ENCODE results near the gene ITGAE. TPM values are rescaled to one million over a fixed set of nuclear protein-coding genes. Genes with fewer than 3 reads are reported as not detected.
"Not testable (repeated sequence)": the region's sequence is repeated elsewhere in the genome, so short reads cannot be mapped to it uniquely, and the experiment has no call there.

The ITGAE gene
- total and polyA plus RNA-seq, 8 donors, result 21.0 to 46.1 (median 41.0) TPM

DNA sequence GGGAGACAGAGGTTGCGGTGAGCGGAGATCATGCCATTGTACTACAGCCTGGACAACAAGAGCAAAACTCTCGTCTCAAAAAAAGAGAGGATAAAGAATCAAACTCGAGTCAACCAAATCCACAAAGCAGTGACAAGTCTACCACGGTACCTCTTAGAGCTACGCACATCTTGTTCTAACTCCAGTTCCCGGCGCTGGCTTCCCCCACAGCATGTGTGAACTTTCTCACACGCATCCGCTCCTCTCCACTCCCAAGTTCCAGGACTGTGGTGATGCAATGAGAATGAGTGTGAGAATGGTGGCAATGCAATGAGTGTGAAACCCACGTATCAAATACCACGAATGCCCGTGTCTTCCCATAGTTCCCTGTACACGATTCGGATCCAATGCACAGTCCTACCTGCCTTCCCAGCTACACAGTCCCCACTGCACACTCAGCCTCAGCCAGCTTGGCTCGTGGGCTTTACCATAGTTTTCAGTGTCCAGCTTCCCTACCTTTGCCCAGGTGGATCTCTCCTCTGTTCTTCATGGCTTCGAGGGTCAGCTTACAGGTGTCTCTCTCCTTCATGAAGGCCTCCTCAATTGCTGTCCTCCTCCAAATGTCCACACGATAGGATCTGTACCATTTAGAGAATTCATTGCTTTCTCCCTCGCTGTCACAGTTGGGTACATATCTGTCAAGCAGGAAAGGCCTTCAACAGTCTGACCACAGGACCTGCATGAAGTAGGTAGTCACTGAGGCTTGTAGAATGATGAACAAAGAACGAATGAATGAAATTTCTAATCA is 95.9 kb downstream of the ITGAE start:
- ATAC-seq (no peak), DNase-seq (no peak)
- intact Hi-C loops (cut with DNase I), result no loop called here
- Histone ChIP-seq H3K4me1 (no peaks in the 10 kb centered on the region), H3K4me3 (no peak overlapping the region), H3K36me3 (no peaks in the 10 kb centered on the region), H3K27ac (no peak overlapping the region), H3K27me3 (no peaks in the 10 kb centered on the region), H3K9me3 (no peaks in the 10 kb centered on the region)
- TF ChIP-seq, protein P1, sequence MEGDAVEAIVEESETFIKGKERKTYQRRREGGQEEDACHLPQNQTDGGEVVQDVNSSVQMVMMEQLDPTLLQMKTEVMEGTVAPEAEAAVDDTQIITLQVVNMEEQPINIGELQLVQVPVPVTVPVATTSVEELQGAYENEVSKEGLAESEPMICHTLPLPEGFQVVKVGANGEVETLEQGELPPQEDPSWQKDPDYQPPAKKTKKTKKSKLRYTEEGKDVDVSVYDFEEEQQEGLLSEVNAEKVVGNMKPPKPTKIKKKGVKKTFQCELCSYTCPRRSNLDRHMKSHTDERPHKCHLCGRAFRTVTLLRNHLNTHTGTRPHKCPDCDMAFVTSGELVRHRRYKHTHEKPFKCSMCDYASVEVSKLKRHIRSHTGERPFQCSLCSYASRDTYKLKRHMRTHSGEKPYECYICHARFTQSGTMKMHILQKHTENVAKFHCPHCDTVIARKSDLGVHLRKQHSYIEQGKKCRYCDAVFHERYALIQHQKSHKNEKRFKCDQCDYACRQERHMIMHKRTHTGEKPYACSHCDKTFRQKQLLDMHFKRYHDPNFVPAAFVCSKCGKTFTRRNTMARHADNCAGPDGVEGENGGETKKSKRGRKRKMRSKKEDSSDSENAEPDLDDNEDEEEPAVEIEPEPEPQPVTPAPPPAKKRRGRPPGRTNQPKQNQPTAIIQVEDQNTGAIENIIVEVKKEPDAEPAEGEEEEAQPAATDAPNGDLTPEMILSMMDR (IDR thresholded peaks at IDR 0.05), result no peak

DNA sequence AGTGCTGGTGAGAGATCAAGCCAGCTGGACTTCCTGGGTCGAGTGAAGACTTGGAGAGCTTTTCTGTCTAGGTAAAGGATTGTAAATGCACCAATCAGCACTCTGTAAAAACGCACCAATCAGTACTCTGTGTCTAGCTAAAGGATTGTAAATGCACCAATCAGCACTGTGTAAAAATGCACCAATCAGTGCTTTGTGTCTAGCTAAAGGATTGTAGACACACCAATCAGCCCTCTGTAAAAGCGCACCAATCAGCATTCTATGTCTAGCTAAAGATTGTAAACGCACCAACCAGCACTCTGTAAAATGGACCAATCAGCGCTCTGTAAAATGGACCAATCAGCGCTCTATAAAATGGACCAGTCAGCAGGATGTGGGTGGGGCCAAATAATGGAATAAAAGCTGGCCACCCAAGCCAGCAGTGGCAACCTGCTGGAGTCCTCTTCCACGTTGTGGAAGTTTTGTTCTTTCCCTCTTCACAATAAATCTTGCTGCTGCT is 98.9 kb downstream of the ITGAE start:
- H3K27ac ChIP-seq; intact Hi-C loops (cut with DNase I); DNase-seq; H3K4me3 ChIP-seq; ATAC-seq; H3K4me1 ChIP-seq; H3K36me3 ChIP-seq; H3K9me3 ChIP-seq: not testable (repeated sequence)
- peaks cover 2 to 11% of the 10 kb centered on the region in 2 donors for H3K27me3 ChIP-seq

DNA sequence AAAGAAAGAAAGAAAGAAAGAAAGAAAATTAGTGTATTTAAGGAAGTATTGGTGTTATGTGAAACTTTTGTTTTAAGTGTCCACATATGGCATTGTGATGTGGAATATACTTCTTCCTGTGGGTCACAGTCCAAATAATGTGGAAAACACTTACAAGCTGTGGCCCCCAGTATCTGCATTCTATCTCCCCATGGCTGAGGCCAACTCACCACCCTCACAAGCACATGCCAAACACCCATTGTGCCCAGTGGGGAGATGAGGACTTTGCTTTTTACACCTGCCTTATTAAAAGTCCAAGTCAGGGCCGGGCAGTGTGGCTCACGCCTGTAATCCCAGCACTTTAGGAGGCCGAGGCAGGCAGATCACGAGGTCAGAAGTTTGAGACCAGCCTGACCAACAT is 101.0 kb downstream of the ITGAE start:
- Histone ChIP-seq H3K27me3 (peaks cover 23 to 32% of the 10 kb centered on the region in 2 donors), H3K4me1 (peaks cover 4 to 14% of the 10 kb centered on the region in 2 donors), H3K4me3 (no peak overlapping the region), H3K27ac (no peak overlapping the region), H3K9me3 (peaks cover 0 to 1% of the 10 kb centered on the region in 2 donors), H3K36me3 (no peaks in the 10 kb centered on the region)
- DNase-seq (no peak), ATAC-seq (no peak)
- TF ChIP-seq, protein P1 (IDR thresholded peaks at IDR 0.05), result no peak
- intact Hi-C loops (cut with DNase I), result no loop called here

DNA sequence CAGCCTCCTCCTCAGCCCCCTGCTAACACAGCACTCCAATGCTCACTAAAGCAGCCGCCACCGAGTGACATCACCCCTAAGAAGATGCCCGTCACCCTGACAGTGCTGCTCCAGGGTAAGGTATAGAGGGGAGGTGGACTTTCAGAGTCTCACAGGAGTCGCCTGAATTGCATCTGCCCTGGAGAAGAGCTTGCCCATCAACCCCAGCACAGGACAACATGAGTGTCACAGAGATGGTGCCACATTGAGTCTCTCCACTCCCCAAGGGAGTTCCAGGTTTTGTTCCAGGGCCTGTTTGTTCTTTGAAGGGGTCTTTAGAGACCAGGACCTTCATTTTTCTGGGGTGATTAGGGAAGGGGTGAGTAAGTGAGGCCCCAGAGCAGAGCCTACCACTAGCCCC is 102.8 kb downstream of the ITGAE start:
- TF ChIP-seq, protein P1 (IDR thresholded peaks at IDR 0.05), result no peak
- ATAC-seq (no peak), DNase-seq (no peak)
- Histone ChIP-seq H3K4me1 (peaks cover 4 to 18% of the 10 kb centered on the region in 2 donors), H3K27me3 (peaks cover 30 to 50% of the 10 kb centered on the region in 2 donors), H3K9me3 (peaks cover 0 to 1% of the 10 kb centered on the region in 2 donors), H3K27ac (no peak overlapping the region), H3K4me3 (no peak overlapping the region), H3K36me3 (no peaks in the 10 kb centered on the region)
- intact Hi-C loops (cut with DNase I), result no loop called here

DNA sequence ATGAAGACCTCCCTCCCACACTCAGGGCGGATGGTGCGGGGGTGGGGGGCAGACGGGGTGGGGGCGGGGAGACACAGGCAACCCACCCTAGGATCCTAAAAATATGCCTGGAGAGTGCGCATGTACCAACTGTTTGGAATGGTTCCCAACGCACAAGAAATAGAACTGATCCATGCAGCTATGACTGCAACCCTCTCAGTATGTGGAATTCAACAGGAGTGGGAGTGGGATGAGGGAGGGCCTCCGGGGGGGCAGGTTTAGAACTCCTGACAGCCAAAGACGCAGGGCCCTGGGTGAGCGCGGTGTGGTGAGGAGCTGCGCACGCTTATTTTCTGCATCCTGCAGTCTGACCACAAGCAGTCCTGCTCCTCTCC is 103.9 kb downstream of the ITGAE start:
- H3K4me1 ChIP-seq, result peaks cover 4 to 18% of the 10 kb centered on the region in 2 donors
- DNase-seq, result no peak
- TF ChIP-seq, protein P1 (IDR thresholded peaks at IDR 0.05), result no peak
- H3K36me3 ChIP-seq, result no peaks in the 10 kb centered on the region
- ATAC-seq, result no peak
- peaks cover 30 to 59% of the 10 kb centered on the region in 2 donors for H3K27me3 ChIP-seq
- no peak overlapping the region for H3K27ac ChIP-seq
- peaks cover 0 to 1% of the 10 kb centered on the region in 2 donors for H3K9me3 ChIP-seq
- no peak overlapping the region for H3K4me3 ChIP-seq
- intact Hi-C loops (cut with DNase I), result no loop called here
